B cell (primary cell): ENCODE measurements around the gene LSG1.

Experiments used
- CTCF ChIP-seq: fragments of 200-600 bp; IDR thresholded peaks from one replicate; pipeline ENCODE4 v1.8.0; 2022; ENCODE audit warnings: antibody characterized with exemption, mild to moderate bottlenecking
- EZH2 ChIP-seq: IDR thresholded peaks from 2 replicates; pipeline ENCODE4 v1.6.1; 2012; ENCODE audit warnings: borderline replicate concordance, low read depth, mild to moderate bottlenecking, moderate library complexity, low read length; ENCODE audit not compliant: insufficient read depth, poor library complexity, severe bottlenecking

- TF ChIP-seq CTCF = no peak
- no peak for TF ChIP-seq EZH2
Measured at GRCh38 chr3:194604837-194605236, 67.2 kb downstream of the LSG1 start.
